OCI-LY3 (cell line): ENCODE measurements around the gene ITPR3.

Source experiments
- CTCF ChIP-seq: fragments of 200-600, 300-600 bp; sonication (generic); IDR thresholded peaks from 2 replicates; pipeline ENCODE4 v1.5.1; 2014; ENCODE audit warnings: antibody characterized with exemption, low read length, low read depth
- EZH2phosphoT487 ChIP-seq: fragments of 200-600 bp; shearing (Covaris generic); IDR thresholded peaks from 2 replicates; pipeline ENCODE4 v1.6.1; 2018; ENCODE audit warnings: antibody characterized with exemption, mixed run types, low read depth

DNA sequence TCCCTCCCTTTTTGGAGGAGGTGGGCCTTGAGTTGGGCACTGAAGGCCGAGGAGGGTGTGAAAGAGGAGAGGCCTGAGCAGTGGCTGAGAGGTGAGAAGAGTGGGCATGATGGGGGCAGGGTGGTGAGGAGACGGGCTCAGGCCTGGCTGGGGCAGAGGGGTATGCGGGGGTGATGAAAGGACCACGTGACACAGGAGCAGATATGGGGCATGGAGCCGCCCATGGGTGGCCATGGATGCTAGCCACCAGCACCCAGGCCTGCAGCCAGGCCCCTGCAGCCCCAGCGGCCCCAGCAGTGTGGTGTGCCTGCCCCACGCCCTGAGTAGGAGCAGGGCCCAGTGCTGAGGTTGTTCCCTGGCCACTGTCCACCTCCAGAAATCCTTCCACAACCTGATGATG is 63.9 kb downstream of the ITPR3 start:
- TF ChIP-seq CTCF (no peak), EZH2phosphoT487 (no peak)
